Testis (tissue), 3 donors: ENCODE measurements around the gene MTUS2. TPM values are rescaled to one million over a fixed set of nuclear protein-coding genes. Genes with fewer than 3 reads are reported as not detected.

Source experiments
- DNase-seq: peaks from one replicate; pipeline ENCODE4 v3.0.0-alpha.2; 2019
- H3K27ac ChIP-seq, 2 donors: fragments of 200-600 bp; sonication (generic); one replicate each; pipeline ENCODE4 v1.5.1; 2019
- H3K27me3 ChIP-seq: fragments of 200-600 bp; sonication (generic); one replicate; pipeline ENCODE4 v1.5.1; 2019
- H3K36me3 ChIP-seq: fragments of 200-600 bp; sonication (generic); one replicate; pipeline ENCODE4 v1.5.1; 2017; ENCODE audit warnings: low read depth; ENCODE audit errors: missing control alignments
- H3K4me1 ChIP-seq: fragments of 200-600 bp; sonication (generic); one replicate; pipeline ENCODE4 v1.5.1; 2019
- H3K4me3 ChIP-seq, 2 donors: fragments of 200-600 bp; sonication (generic); one replicate each; pipeline ENCODE4 v1.5.1; 2017 to 2019
- H3K9me3 ChIP-seq: fragments of 200-600 bp; sonication (generic); one replicate; pipeline ENCODE4 v1.5.1; 2017
- POLR2A ChIP-seq: fragments of 450-650 bp; IDR thresholded peaks from one replicate; pipeline ENCODE4 v1.6.1; 2017; ENCODE audit warnings: antibody characterized with exemption, mild to moderate bottlenecking, moderate library complexity
- WGBS, 2 donors: methylation state at CpG; one replicate each; pipeline ENCODE4 v1.1.5; 2018; 5-methylcytosine and 5-hydroxymethylcytosine counted together
- intact Hi-C: fragments of 100-400 bp; cut with DNase I; formaldehyde crosslinking; loops from one replicate; pipeline ENCODE4 v1.15.1; 2023; ENCODE audit warnings: low total_unique reads
- polyA plus RNA-seq: library from polyadenylated mRNA; stranded (reverse); fragments of 350-450 nt; fragmentation: Illumina TruSeq; extraction: RNeasy Lipid Tissue Mini Kit (QIAGEN cat#74804); gene quantifications from one replicate; pipeline ENCODE4 v1.2.3, GENCODE V29; 2014; ENCODE audit warnings: low read depth, low replicate concordance; ENCODE audit not compliant: insufficient read depth
- total RNA-seq, 2 donors: library from RNA; depleted of rRNA; stranded (reverse); fragments of >200 nt; gene quantifications; one replicate each; pipeline ENCODE4 v1.2.3, GENCODE V29; 2016
- TF ChIP-seq, protein P1 (sequence below), 3 experiments: fragments of 450-650 bp in 2 of 3; fragments of 200-600 bp in 1 of 3; sonication (generic) in 1 of 3; IDR thresholded peaks; one replicate each; pipeline ENCODE4 v1.5.1; 2016 to 2019; ENCODE audit warnings: antibody characterized with exemption in 3 of 3, mild to moderate bottlenecking in 2 of 3, moderate library complexity in 1 of 3

Gene MTUS2
- total and polyA plus RNA-seq, 3 donors from 2014 or later: 2.1 to 9.2 (median 8.3) TPM

DNA sequence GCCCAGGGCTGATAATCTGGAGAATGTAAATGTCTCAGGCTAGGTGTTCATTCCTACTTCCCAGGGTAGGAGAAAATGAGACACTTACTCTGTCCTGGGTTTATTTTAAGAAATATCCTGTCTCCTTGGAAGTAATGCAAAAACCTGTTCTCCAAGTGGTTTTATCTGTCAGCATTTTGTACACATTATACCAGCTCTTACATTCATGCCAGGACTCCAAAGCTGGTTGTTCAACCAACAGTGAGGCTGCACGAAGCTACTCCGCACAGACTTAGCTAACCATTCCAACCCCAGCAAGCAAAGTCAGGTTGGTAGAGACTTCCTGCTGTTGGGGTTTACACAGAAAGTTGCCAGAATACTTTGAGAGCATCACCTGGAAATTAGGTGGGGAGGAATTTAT lies 719.7 kb downstream of the MTUS2 start:
- WGBS, 2 donors: 94 to 95% methylated on average over 2 of the region's 2 CpGs
- DNase-seq: no peak
- Histone ChIP-seq H3K9me3 (no peaks in the 10 kb centered on the region), H3K4me1 (no peaks in the 10 kb centered on the region), H3K4me3 (no peak overlapping the region), H3K27me3 (no peaks in the 10 kb centered on the region), H3K36me3 (no peaks in the 10 kb centered on the region), H3K27ac (no peak overlapping the region)
- TF ChIP-seq POLR2A: no peak
- TF ChIP-seq, protein P1, sequence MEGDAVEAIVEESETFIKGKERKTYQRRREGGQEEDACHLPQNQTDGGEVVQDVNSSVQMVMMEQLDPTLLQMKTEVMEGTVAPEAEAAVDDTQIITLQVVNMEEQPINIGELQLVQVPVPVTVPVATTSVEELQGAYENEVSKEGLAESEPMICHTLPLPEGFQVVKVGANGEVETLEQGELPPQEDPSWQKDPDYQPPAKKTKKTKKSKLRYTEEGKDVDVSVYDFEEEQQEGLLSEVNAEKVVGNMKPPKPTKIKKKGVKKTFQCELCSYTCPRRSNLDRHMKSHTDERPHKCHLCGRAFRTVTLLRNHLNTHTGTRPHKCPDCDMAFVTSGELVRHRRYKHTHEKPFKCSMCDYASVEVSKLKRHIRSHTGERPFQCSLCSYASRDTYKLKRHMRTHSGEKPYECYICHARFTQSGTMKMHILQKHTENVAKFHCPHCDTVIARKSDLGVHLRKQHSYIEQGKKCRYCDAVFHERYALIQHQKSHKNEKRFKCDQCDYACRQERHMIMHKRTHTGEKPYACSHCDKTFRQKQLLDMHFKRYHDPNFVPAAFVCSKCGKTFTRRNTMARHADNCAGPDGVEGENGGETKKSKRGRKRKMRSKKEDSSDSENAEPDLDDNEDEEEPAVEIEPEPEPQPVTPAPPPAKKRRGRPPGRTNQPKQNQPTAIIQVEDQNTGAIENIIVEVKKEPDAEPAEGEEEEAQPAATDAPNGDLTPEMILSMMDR (IDR thresholded peaks at IDR 0.05): no peak
- intact Hi-C loops: no loop called here

GRCh38 chr13:29540334-29540733 lies 720.2 kb downstream of the MTUS2 start:
- Histone ChIP-seq H3K36me3 (no peaks in the 10 kb centered on the region), H3K4me1 (no peaks in the 10 kb centered on the region), H3K27me3 (no peaks in the 10 kb centered on the region), H3K4me3 (no peak overlapping the region), H3K9me3 (no peaks in the 10 kb centered on the region), H3K27ac (no peak overlapping the region)
- no peak for DNase-seq
- WGBS, 2 donors: 86 to 89% methylated on average over 5 of the region's 5 CpGs
- TF ChIP-seq, protein P1 (IDR thresholded peaks at IDR 0.05): no peak
- TF ChIP-seq POLR2A: no peak
- intact Hi-C loops: no loop called here

GRCh38 chr13:29540799-29541198 lies 720.7 kb downstream of the MTUS2 start:
- Histone ChIP-seq H3K4me1 (no peaks in the 10 kb centered on the region), H3K9me3 (no peaks in the 10 kb centered on the region), H3K27me3 (no peaks in the 10 kb centered on the region), H3K4me3 (no peak overlapping the region), H3K27ac (no peak overlapping the region), H3K36me3 (no peaks in the 10 kb centered on the region)
- intact Hi-C loops: no loop called here
- 83 to 87% methylated on average over 5 of the region's 5 CpGs for WGBS, 2 donors
- no peak for DNase-seq
- TF ChIP-seq POLR2A: no peak
- TF ChIP-seq, protein P1 (IDR thresholded peaks at IDR 0.05): no peak

DNA sequence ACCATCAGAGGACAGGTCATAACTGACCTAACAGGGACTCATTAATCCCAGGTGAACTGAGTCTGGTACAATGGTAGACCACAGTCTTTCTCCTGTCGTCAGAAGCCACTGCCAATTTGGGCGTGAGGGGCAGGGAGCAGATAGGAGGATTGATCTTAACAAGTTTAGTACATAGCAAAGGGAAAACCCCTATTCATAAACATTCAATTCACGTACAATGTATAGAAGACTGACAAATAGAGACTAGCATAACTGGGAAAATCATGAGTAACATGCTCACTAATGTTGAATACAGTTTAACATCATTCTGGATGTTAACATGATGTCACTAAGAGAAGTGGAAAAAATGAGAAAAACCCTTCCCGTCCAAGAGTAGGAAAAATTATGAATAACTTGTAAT lies 721.3 kb downstream of the MTUS2 start:
- intact Hi-C loops: no loop called here
- H3K4me1 ChIP-seq: no peaks in the 10 kb centered on the region
- TF ChIP-seq POLR2A: no peak
- TF ChIP-seq, protein P1 (IDR thresholded peaks at IDR 0.05): no peak
- no peaks in the 10 kb centered on the region for H3K27me3 ChIP-seq
- H3K27ac ChIP-seq: no peak overlapping the region
- 92 to 95% methylated on average over 4 of the region's 4 CpGs for WGBS, 2 donors
- no peak overlapping the region for H3K4me3 ChIP-seq
- no peaks in the 10 kb centered on the region for H3K9me3 ChIP-seq
- no peaks in the 10 kb centered on the region for H3K36me3 ChIP-seq
- DNase-seq: no peak

DNA sequence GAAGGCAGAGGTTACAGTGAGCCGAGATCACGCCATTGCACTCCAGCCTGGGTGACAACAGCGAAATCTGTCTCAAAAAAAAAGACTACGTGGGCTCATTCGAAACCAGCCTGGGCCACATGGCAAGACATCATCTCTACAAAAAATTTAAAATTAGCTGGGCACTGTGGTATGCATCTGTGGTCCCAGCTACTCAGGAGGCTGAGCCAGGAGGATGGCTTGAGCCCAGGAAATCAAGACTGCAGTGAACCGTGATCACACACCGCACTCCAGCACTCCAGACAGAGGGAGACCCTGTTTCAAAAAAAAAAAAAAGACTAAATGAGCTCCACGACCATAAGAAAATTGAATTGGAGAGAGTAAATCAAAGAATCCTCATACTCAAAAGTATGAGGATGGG lies 722.2 kb downstream of the MTUS2 start:
- WGBS, 2 donors: 96 to 97% methylated on average over 8 of the region's 8 CpGs
- H3K4me3 ChIP-seq: no peak overlapping the region
- intact Hi-C loops: no loop called here

More for the DNA sequence above, 722.2 kb downstream of the MTUS2 start:
- no peaks in the 10 kb centered on the region for H3K4me1 ChIP-seq
- H3K27ac ChIP-seq: no peak overlapping the region
- H3K27me3 ChIP-seq: no peaks in the 10 kb centered on the region
- DNase-seq: no peak
- H3K36me3 ChIP-seq: no peaks in the 10 kb centered on the region
- no peaks in the 10 kb centered on the region for H3K9me3 ChIP-seq
- TF ChIP-seq, protein P1 (IDR thresholded peaks at IDR 0.05): no peak
- TF ChIP-seq POLR2A: no peak
